HepG2 (cell line): ENCODE measurements around the gene PPOX. TPM values are rescaled to one million over a fixed set of nuclear protein-coding genes. Genes with fewer than 3 reads are reported as not detected.

Source experiments
- ATF4 ChIP-seq, 2 experiments: fragments of 450-650 bp in 1 of 2; sonication (generic) in 1 of 2; formaldehyde crosslinking; IDR thresholded peaks; 2 replicates each; pipeline versions ENCODE4 v1.5.0 to v1.8.0; 2020 to 2022; ENCODE audit warnings: mild to moderate bottlenecking in 1 of 2, missing genetic modification reagents in 1 of 2
- GABPA ChIP-seq, 2 experiments: IDR thresholded peaks; 2 replicates each; pipeline ENCODE4 v1.6.1; 2011 to 2016; ENCODE audit warnings: low read depth in 2 of 2, low read length in 1 of 2, missing biosample characterization in 1 of 2, missing genetic modification characterization in 1 of 2
- HMG20B ChIP-seq: conservative IDR thresholded peaks from 2 replicates; pipeline ENCODE4 v1.6.1; 2016; ENCODE audit warnings: missing genetic modification reagents, missing compliant biosample characterization
- IRF9 ChIP-seq: sonication (generic); formaldehyde crosslinking; IDR thresholded peaks from 2 replicates; pipeline ENCODE4 v1.8.0; 2022; ENCODE audit warnings: missing genetic modification reagents, mild to moderate bottlenecking, borderline replicate concordance
- ISX ChIP-seq: sonication (generic); formaldehyde crosslinking; conservative IDR thresholded peaks from 2 replicates; pipeline ENCODE4 v1.5.0; 2020; ENCODE audit warnings: missing genetic modification reagents
- MAFF ChIP-seq: IDR thresholded peaks from 2 replicates; pipeline ENCODE4 v1.6.1; 2011; ENCODE audit warnings: low read depth, low read length, improper control_type of control experiment
- MTF2 ChIP-seq: sonication (generic); formaldehyde crosslinking; IDR thresholded peaks from 2 replicates; pipeline ENCODE4 v1.5.0; 2020; ENCODE audit warnings: missing genetic modification reagents, borderline replicate concordance
- MXD4 ChIP-seq: IDR thresholded peaks from 2 replicates; pipeline ENCODE4 v1.6.1; 2016; ENCODE audit warnings: mild to moderate bottlenecking, missing biosample characterization, missing genetic modification reagents
- PITX1 ChIP-seq: sonication (generic); formaldehyde crosslinking; IDR thresholded peaks from 2 replicates; pipeline ENCODE4 v1.5.1; 2020; ENCODE audit warnings: mild to moderate bottlenecking, missing genetic modification reagents
- POLR2AphosphoS2 ChIP-seq: IDR thresholded peaks from 2 replicates; pipeline ENCODE4 v1.6.1; 2011; ENCODE audit warnings: low read depth, low read length, improper control_type of control experiment
- POLR2AphosphoS5 ChIP-seq: IDR thresholded peaks from 2 replicates; pipeline ENCODE4 v1.6.1; 2012; ENCODE audit warnings: low read depth, low read length
- POLR2G ChIP-seq: fragments of 200-400 bp; formaldehyde crosslinking; IDR thresholded peaks from 2 replicates; pipeline ENCODE4 v1.6.1; 2018; ENCODE audit warnings: mild to moderate bottlenecking, low read depth, low read length, moderate library complexity
- REXO4 ChIP-seq: sonication (generic); formaldehyde crosslinking; IDR thresholded peaks from 2 replicates; pipeline ENCODE4 v1.8.0; 2022; ENCODE audit warnings: missing genetic modification reagents, mild to moderate bottlenecking, borderline replicate concordance
- RFXAP ChIP-seq: sonication (generic); formaldehyde crosslinking; IDR thresholded peaks from 2 replicates; pipeline ENCODE4 v1.4.0; 2020; ENCODE audit warnings: missing genetic modification reagents, borderline replicate concordance
- SATB2 ChIP-seq: sonication (generic); formaldehyde crosslinking; IDR thresholded peaks from 2 replicates; pipeline ENCODE4 v1.5.0; 2020; ENCODE audit warnings: missing genetic modification reagents
- SMC3 ChIP-seq: IDR thresholded peaks from 2 replicates; pipeline ENCODE4 v1.6.1; 2011; ENCODE audit warnings: low read length, improper control_type of control experiment
- SOX13 ChIP-seq, 3 experiments: fragments of 450-650 bp in 1 of 3; sonication (generic) in 1 of 3; formaldehyde crosslinking in 1 of 3; IDR thresholded peaks in 2 of 3; conservative IDR thresholded peaks in 1 of 3; 2 replicates each; pipeline versions ENCODE4 v1.5.0 to v1.6.1; 2016 to 2020; ENCODE audit warnings: antibody characterized with exemption in 1 of 3, mild to moderate bottlenecking in 1 of 3, missing compliant biosample characterization in 1 of 3, missing genetic modification reagents in 1 of 3, moderate library complexity in 1 of 3
- SRSF1 ChIP-seq: fragments of 200-400 bp; formaldehyde crosslinking; optimal IDR thresholded peaks from 2 replicates; pipeline ENCODE3; 2017; ENCODE audit warnings: mild to moderate bottlenecking, low read depth, low read length, moderate library complexity
- STAG1 ChIP-seq: sonication (generic); formaldehyde crosslinking; IDR thresholded peaks from 2 replicates; pipeline ENCODE4 v1.4.0; 2020; ENCODE audit warnings: missing genetic modification reagents
- TFDP1 ChIP-seq: IDR thresholded peaks from 2 replicates; pipeline ENCODE4 v1.6.1; 2016; ENCODE audit warnings: missing compliant biosample characterization, missing genetic modification reagents, borderline replicate concordance
- ZBTB39 ChIP-seq: sonication (generic); formaldehyde crosslinking; IDR thresholded peaks from 2 replicates; pipeline ENCODE4 v1.5.0; 2020; ENCODE audit warnings: missing genetic modification reagents
- ZMYM4 ChIP-seq: sonication (generic); formaldehyde crosslinking; IDR thresholded peaks from 2 replicates; pipeline ENCODE4 v1.8.1; 2023; ENCODE audit warnings: mild to moderate bottlenecking, missing genetic modification reagents
- ZNF260 ChIP-seq: sonication (generic); formaldehyde crosslinking; IDR thresholded peaks from 2 replicates; pipeline ENCODE4 v1.4.0; 2020; ENCODE audit warnings: missing genetic modification reagents, low read depth, mild to moderate bottlenecking, borderline replicate concordance
- ZNF605 ChIP-seq: sonication (generic); formaldehyde crosslinking; IDR thresholded peaks from 2 replicates; pipeline ENCODE4 v1.8.0; 2022; ENCODE audit warnings: mild to moderate bottlenecking, missing genetic modification reagents
- ZNF670 ChIP-seq: sonication (generic); formaldehyde crosslinking; IDR thresholded peaks from 2 replicates; pipeline ENCODE4 v1.8.0; 2022; ENCODE audit warnings: mild to moderate bottlenecking, missing genetic modification reagents, borderline replicate concordance
- polyA plus RNA-seq, 8 experiments: library from polyadenylated mRNA; depleted of rRNA in 3 of 8; stranded (reverse) in 7 of 8; unstranded in 1 of 8; fragments of >200 nt; fragmentation: Illumina TruSeq in 4 of 8; extraction: Trizol in 4 of 8; gene quantifications; 2 replicates each; pipeline versions ENCODE4 v1.2.1 to v1.2.3, GENCODE V29; 2011 to 2016; ENCODE audit warnings: low read depth in 4 of 8, missing spikeins in 1 of 8, mixed read lengths in 1 of 8; ENCODE audit not compliant: insufficient read depth in 1 of 8
- total RNA-seq, 5 experiments: library from RNA; depleted of rRNA; stranded (reverse); fragments of >200 nt; fragmentation: Illumina TruSeq; extraction: Trizol; gene quantifications; 2 replicates each; pipeline ENCODE4 v1.2.3, GENCODE V29; 2016; ENCODE audit warnings: low read depth in 1 of 5

PPOX gene
- total and polyA plus RNA-seq, 2 of the 13 experiments (the other 11 are each of a cell fraction or from before 2014, with no cell fraction given): 15.5 to 27.7 TPM

GRCh38 chr1:161219078-161219892 is 53.1 kb downstream of the PPOX start (continued):
- TF ChIP-seq POLR2AphosphoS2 (no peak), ISX (no peak), SMC3 (no peak), ZNF605 (CRISPR knock-in tag) (peak; percentile 41; the same call in 1 of the 2 replicates), MXD4 (CRISPR knock-in tag) (no peak), ATF4 (CRISPR knock-in tag; IDR thresholded peaks at IDR 0.05) (0 out of 4 replicates have a peak, but pooled peaks of 1 of the 2 experiments have one; percentile 13), GABPA (IDR thresholded peaks at IDR 0.05; ENCODE audit: low read depth, low read length) (no peak), GABPA (CRISPR knock-in tag; IDR thresholded peaks at IDR 0.05; ENCODE audit: low read depth) (no peak), MTF2 (CRISPR knock-in tag) (no peak), POLR2G (peak; percentile 79), STAG1 (no peak), MAFF (peak; percentile 46), SRSF1 (no peak), PITX1 (CRISPR knock-in tag) (no peak), ZNF260 (CRISPR knock-in tag) (no peak), ZBTB39 (CRISPR knock-in tag) (no peak), SATB2 (CRISPR knock-in tag) (no peak), REXO4 (CRISPR knock-in tag) (no peak), ZMYM4 (CRISPR knock-in tag) (no peak), SOX13 (IDR thresholded peaks at IDR 0.05) (peak; percentile 10; the same call in 1 of the 2 replicates), SOX13 (CRISPR knock-in tag; conservative IDR thresholded peaks at IDR 0.05 in 1 of 2, IDR thresholded peaks at IDR 0.05 in 1 of 2) (no peak), ZNF670 (CRISPR knock-in tag) (no peak), TFDP1 (CRISPR knock-in tag) (no peak), IRF9 (CRISPR knock-in tag) (no peak), HMG20B (CRISPR knock-in tag) (no peak), RFXAP (no peak), POLR2AphosphoS5 (peak; percentile 65)
